Keratinocyte (primary cell): ENCODE measurements around the gene S100P. TPM values are rescaled to one million over a fixed set of nuclear protein-coding genes. Genes with fewer than 3 reads are reported as not detected.

Source experiments
- DNase-seq: peaks from one replicate; pipeline ENCODE4 v3.0.0-alpha.2; 2011; ENCODE audit warnings: low read depth, missing footprints, low spot score
- FAIRE-seq: peaks from 2 replicates; lab custom pipeline; 2011; peaks lifted over from hg19 to GRCh38; lab: Jason Lieb, UNC
- H2AFZ ChIP-seq: 2 replicates; pipeline ENCODE4 v1.6.0; 2012; ENCODE audit warnings: low read length, control low read depth, inconsistent platforms; ENCODE audit not compliant: control insufficient read depth
- H3K27ac ChIP-seq: 2 replicates; pipeline ENCODE4 v1.5.1; 2011; ENCODE audit warnings: low read length; ENCODE audit not compliant: control insufficient read depth, insufficient read depth
- H3K27me3 ChIP-seq: 3 replicates; pipeline ENCODE4 v1.6.0; 2011; ENCODE audit warnings: low read length; ENCODE audit not compliant: control insufficient read depth, insufficient read depth; ENCODE audit errors: extremely low read depth
- H3K36me3 ChIP-seq, 2 experiments: 2 replicates in 1 of 2; 3 replicates in 1 of 2; pipeline ENCODE4 v1.5.1; 2011; ENCODE audit warnings: low read length in 2 of 2, mild to moderate bottlenecking in 1 of 2; ENCODE audit not compliant: control insufficient read depth in 2 of 2, insufficient read depth in 2 of 2; ENCODE audit errors: extremely low read depth in 1 of 2
- H3K4me1 ChIP-seq: 3 replicates; pipeline ENCODE4 v1.5.1; 2011; ENCODE audit warnings: low read length; ENCODE audit not compliant: control insufficient read depth, insufficient read depth; ENCODE audit errors: extremely low read depth
- H3K4me2 ChIP-seq: 3 replicates; pipeline ENCODE4 v1.6.0; 2011; ENCODE audit warnings: low read depth, low read length; ENCODE audit not compliant: control insufficient read depth, insufficient read depth; ENCODE audit errors: extremely low read depth
- H3K4me3 ChIP-seq, 3 experiments: fragments of 200-600 bp in 1 of 3; sonication (generic) in 1 of 3; 2 replicates in 2 of 3; 3 replicates in 1 of 3; pipeline ENCODE4 v1.5.1; 2011 to 2016; ENCODE audit warnings: low read length in 3 of 3, mild to moderate bottlenecking in 3 of 3, control low read depth in 2 of 3, inconsistent platforms in 1 of 3, low read depth in 1 of 3, mixed read lengths in 1 of 3, mixed run types in 1 of 3, moderate library complexity in 1 of 3; ENCODE audit not compliant: control insufficient read depth in 2 of 3, insufficient read depth in 2 of 3; ENCODE audit errors: extremely low read depth in 1 of 3
- H3K79me2 ChIP-seq: 2 replicates; pipeline ENCODE4 v1.6.0; 2012; ENCODE audit warnings: low read length; ENCODE audit not compliant: control insufficient read depth, insufficient read depth
- H3K9ac ChIP-seq: 3 replicates; pipeline ENCODE4 v1.6.0; 2011; ENCODE audit warnings: low read length; ENCODE audit not compliant: control insufficient read depth, insufficient read depth; ENCODE audit errors: extremely low read depth
- H3K9me1 ChIP-seq: 3 replicates; pipeline ENCODE4 v1.6.0; 2011; ENCODE audit warnings: low read length; ENCODE audit not compliant: control insufficient read depth, insufficient read depth; ENCODE audit errors: extremely low read depth
- H3K9me3 ChIP-seq: 2 replicates; pipeline ENCODE4 v1.5.1; 2012; ENCODE audit warnings: low read depth, low read length; ENCODE audit not compliant: control insufficient read depth
- H4K20me1 ChIP-seq: 3 replicates; pipeline ENCODE4 v1.6.0; 2011; ENCODE audit warnings: low read length; ENCODE audit not compliant: control insufficient read depth, insufficient read depth; ENCODE audit errors: extremely low read depth
- EZH2 ChIP-seq: IDR thresholded peaks from one replicate; pipeline ENCODE4 v1.6.1; 2012; ENCODE audit warnings: inconsistent platforms, mild to moderate bottlenecking, low read length, moderate library complexity
- dilution Hi-C: fragments of 300-500 bp; cut with MboI; formaldehyde crosslinking; loops from one replicate; pipeline ENCODE4 v1.7.0; 2020; ENCODE audit warnings: low sequenced_read_pairs; ENCODE audit not compliant: extremely low pct_ligation_motif_present
- polyA plus RNA-seq, 5 experiments: library from polyadenylated mRNA; depleted of rRNA in 3 of 5; stranded (reverse) in 3 of 5; stranded (forward) in 1 of 5; unstranded in 1 of 5; fragments of >200 nt; gene quantifications; 1 replicate in 1 of 5; 2 replicates in 3 of 5; 3 replicates in 1 of 5; pipeline versions ENCODE4 v1.2.1 to v1.2.3, GENCODE V29; 2011 to 2012; ENCODE audit warnings: missing spikeins in 2 of 5, low read depth in 1 of 5, low replicate concordance in 1 of 5
- TF ChIP-seq, protein P1 (sequence below), 3 experiments: IDR thresholded peaks in 1 of 3; conservative IDR thresholded peaks in 1 of 3; optimal IDR thresholded peaks in 1 of 3; 2 replicates in 2 of 3; 3 replicates in 1 of 3; pipeline versions ENCODE3 to v1.5.1; 2011; ENCODE audit warnings: low read length in 3 of 3, mild to moderate bottlenecking in 3 of 3, moderate library complexity in 2 of 3, control low read depth in 1 of 3, inconsistent platforms in 1 of 3; ENCODE audit not compliant: insufficient read depth in 2 of 3; ENCODE audit errors: extremely low read depth in 1 of 3

Gene S100P
- polyA plus RNA-seq, 1 donor (not counting 4 experiments of a cell fraction or from before 2014, with no cell fraction given): 1.7 TPM

DNA sequence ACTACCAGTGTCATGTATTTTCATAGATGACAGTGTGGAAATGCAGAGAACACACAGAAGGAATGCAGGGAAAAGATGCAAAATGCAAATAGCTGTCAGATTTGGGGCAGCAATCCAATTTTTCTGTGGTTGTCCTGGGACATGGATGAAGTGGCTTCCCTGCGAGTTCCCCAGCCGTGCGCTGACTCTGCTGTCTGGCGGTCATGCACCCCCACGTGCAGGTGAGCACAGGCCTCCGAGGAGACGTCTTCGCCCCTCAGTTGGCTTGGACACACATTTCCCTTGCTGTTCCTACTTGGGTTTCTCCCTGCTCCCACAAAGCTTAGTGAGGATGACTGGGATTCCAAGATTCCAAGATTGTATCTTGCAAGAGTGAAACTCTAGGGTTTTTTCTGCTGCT, 46.7 kb downstream of the S100P start:
- FAIRE-seq: no peak
- dilution Hi-C loops: no loop called here
- Histone ChIP-seq H3K27me3 (peaks cover 3% of the 10 kb centered on the region), H3K9me1 (no peaks in the 10 kb centered on the region), H3K9me3 (no peaks in the 10 kb centered on the region), H3K79me2 (no peaks in the 10 kb centered on the region), H4K20me1 (no peaks in the 10 kb centered on the region), H3K27ac (no peak overlapping the region), H3K4me2 (no peak overlapping the region), H3K36me3 (no peaks in the 10 kb centered on the region), H3K4me3 (no peak overlapping the region), H3K4me1 (no peaks in the 10 kb centered on the region), H2AFZ (no peak overlapping the region), H3K9ac (no peak overlapping the region)
- TF ChIP-seq, protein P1, sequence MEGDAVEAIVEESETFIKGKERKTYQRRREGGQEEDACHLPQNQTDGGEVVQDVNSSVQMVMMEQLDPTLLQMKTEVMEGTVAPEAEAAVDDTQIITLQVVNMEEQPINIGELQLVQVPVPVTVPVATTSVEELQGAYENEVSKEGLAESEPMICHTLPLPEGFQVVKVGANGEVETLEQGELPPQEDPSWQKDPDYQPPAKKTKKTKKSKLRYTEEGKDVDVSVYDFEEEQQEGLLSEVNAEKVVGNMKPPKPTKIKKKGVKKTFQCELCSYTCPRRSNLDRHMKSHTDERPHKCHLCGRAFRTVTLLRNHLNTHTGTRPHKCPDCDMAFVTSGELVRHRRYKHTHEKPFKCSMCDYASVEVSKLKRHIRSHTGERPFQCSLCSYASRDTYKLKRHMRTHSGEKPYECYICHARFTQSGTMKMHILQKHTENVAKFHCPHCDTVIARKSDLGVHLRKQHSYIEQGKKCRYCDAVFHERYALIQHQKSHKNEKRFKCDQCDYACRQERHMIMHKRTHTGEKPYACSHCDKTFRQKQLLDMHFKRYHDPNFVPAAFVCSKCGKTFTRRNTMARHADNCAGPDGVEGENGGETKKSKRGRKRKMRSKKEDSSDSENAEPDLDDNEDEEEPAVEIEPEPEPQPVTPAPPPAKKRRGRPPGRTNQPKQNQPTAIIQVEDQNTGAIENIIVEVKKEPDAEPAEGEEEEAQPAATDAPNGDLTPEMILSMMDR (optimal IDR thresholded peaks at IDR 0.05 in 1 of 3, IDR thresholded peaks at IDR 0.05 in 1 of 3, conservative IDR thresholded peaks at IDR 0.05 in 1 of 3; ENCODE audit: extremely low read depth in 1 of 3, insufficient read depth in 2 of 3, low read length in 3 of 3): no peak
- TF ChIP-seq EZH2: no peak
- no peak for DNase-seq

DNA sequence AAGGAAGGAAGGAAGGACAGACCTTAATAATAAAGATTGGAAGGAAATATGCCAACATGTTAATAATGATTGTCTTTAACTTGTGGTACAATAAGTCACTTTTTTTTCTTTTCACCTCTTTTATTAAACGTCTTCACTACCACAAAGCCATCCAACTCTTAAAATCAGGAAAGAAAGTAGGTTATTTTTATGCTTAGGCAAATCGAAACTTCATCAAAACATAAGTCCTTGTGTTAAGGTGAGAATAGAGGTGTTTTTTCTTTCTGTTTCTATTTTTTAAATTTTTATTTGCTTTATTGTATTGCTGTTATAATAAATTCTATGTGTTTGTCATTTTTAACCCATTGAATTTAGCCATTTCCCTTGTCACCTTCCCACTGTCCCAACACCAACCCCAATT, 48.8 kb downstream of the S100P start:
- dilution Hi-C loops: no loop called here
- FAIRE-seq: no peak
- no peak for TF ChIP-seq EZH2
- TF ChIP-seq, protein P1 (optimal IDR thresholded peaks at IDR 0.05 in 1 of 3, IDR thresholded peaks at IDR 0.05 in 1 of 3, conservative IDR thresholded peaks at IDR 0.05 in 1 of 3; ENCODE audit: extremely low read depth in 1 of 3, insufficient read depth in 2 of 3, low read length in 3 of 3): no peak
- DNase-seq: no peak
- Histone ChIP-seq H3K36me3 (no peaks in the 10 kb centered on the region), H3K9me1 (no peaks in the 10 kb centered on the region), H3K4me3 (no peak overlapping the region), H3K9me3 (no peaks in the 10 kb centered on the region), H2AFZ (no peak overlapping the region), H3K27ac (no peak overlapping the region), H3K27me3 (peaks cover 11% of the 10 kb centered on the region), H3K9ac (no peak overlapping the region), H3K4me2 (no peak overlapping the region), H3K4me1 (peaks cover under 1% of the 10 kb centered on the region), H4K20me1 (no peaks in the 10 kb centered on the region), H3K79me2 (no peaks in the 10 kb centered on the region)
